BLaER1 treated with 17β-estradiol and CSF1 and Interleukin-3, amounts not matched to agents 10 nM and 100 nM (cell line): ENCODE measurements around the gene NDUFS2.
A peak's percentile ranks its signal among the peaks of the same experiment; 100 is the strongest.
"Not testable (repeated sequence)": the region's sequence is repeated elsewhere in the genome, so short reads cannot be mapped to it uniquely, and the experiment has no call there.

Experiments used
- H3K27ac ChIP-seq, 11 experiments: shearing (Covaris generic); formaldehyde crosslinking; 2 replicates each; pipeline ENCODE4 v1.8.1; 2022
- H3K27me3 ChIP-seq, 11 experiments: shearing (Covaris generic); formaldehyde crosslinking; 2 replicates each; pipeline ENCODE4 v1.8.1; 2022
- H3K36me3 ChIP-seq, 11 experiments: shearing (Covaris generic); formaldehyde crosslinking; 2 replicates each; pipeline ENCODE4 v1.8.1; 2022
- H3K4me1 ChIP-seq, 10 experiments: shearing (Covaris generic); formaldehyde crosslinking; 2 replicates each; pipeline ENCODE4 v1.8.1; 2022
- H3K4me2 ChIP-seq, 11 experiments: shearing (Covaris generic); formaldehyde crosslinking; 2 replicates each; pipeline ENCODE4 v1.8.1; 2022
- H3K4me3 ChIP-seq, 10 experiments: shearing (Covaris generic); formaldehyde crosslinking; 2 replicates each; pipeline ENCODE4 v1.8.1; 2022
- H3K9ac ChIP-seq, 11 experiments: shearing (Covaris generic); formaldehyde crosslinking; 2 replicates each; pipeline ENCODE4 v1.8.1; 2022
- H3K9me3 ChIP-seq, 11 experiments: shearing (Covaris generic); formaldehyde crosslinking; replicated peaks in 1 of 11; 2 replicates each; pipeline ENCODE4 v1.8.1; 2022
- H4K20me1 ChIP-seq, 11 experiments: shearing (Covaris generic); formaldehyde crosslinking; 2 replicates each; pipeline ENCODE4 v1.8.1; 2022
- Cebpa-rat ChIP-seq, 11 experiments: shearing (Covaris generic); IDR thresholded peaks; 2 replicates each; pipeline ENCODE4 v1.8.1; 2022

The NDUFS2 gene

DNA sequence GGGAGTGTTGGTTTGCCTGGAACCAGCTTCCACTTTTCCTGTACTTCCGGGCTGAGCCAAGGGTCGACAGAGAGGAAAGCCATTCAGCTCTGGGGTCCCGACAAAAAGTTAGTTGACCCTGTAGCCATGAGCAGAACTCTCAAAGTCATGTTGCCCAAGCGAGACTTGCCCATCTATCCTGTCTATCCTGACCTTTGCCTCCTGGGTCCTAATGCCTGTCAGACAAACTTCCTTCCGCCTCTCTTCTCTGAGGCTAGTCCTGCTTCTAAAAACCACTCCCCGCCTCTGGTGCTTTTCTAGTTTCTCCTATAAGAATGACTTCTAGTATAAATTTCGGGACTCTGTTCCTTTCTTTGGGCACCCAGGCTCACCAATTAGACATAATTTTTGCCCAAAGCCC lies 48.7 kb downstream of the NDUFS2 start:
- no peak overlapping the region for H3K9ac ChIP-seq
- H3K4me3 ChIP-seq, result no peak overlapping the region
- H3K27me3 ChIP-seq, result no peaks in the 10 kb centered on the region
- no peaks in the 10 kb centered on the region for H3K36me3 ChIP-seq
- H3K4me2 ChIP-seq, result no peak overlapping the region
- no peaks in the 10 kb centered on the region for H4K20me1 ChIP-seq
- peaks cover 0 to 30% (median 15%) of the 10 kb centered on the region in 11 experiments; a peak in 19 of 22 replicates for H3K9me3 ChIP-seq
- H3K27ac ChIP-seq, result no peak overlapping the region
- H3K4me1 ChIP-seq, result peaks cover 0 to 8% (median 0%) of the 10 kb centered on the region in 10 experiments; a peak in 4 of 20 replicates
- no peak for TF ChIP-seq Cebpa-rat (IDR thresholded peaks at IDR 0.05)

DNA sequence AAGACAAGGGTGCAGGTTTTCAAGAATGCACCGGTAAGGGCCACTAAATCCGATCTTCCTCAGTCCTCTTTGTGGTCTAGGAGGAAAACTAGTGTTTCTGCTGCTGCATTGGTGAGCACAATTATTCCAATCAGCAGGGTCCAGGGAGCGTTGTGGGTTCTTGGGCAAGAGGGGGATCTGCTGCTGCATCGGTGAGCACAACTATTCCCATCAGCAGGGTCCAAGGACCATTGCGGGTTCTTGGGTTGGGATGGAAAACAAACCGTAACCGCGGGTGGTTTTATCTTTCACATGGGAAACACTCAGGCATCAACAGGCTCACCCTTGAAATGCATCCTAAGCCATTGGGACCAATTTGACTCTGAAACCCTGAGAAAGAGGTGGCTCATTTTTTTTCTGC lies 49.4 kb downstream of the NDUFS2 start:
- Histone ChIP-seq H3K4me2 (no peak overlapping the region), H3K4me1 (peaks cover 0 to 8% (median 0%) of the 10 kb centered on the region in 10 experiments; a peak in 4 of 20 replicates), H3K27me3 (no peaks in the 10 kb centered on the region)

DNA sequence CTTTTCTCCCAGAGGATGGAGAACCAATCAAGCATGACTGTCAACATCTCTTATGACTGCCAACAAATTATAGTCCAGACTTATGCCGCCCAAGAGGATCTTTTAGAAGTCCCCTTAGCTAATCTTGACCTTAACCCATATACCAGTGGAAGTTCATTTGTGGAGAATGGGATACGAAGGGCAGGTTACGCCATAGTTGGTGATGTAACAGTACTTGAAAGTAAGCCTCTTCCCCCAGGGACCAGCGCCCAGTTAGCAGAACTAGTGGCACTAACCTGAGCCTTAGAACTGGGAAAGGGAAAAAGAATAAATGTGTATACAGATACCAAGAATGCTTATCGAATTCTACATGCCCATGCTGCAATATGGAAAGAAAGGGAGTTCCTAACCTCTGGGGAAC lies 53.1 kb downstream of the NDUFS2 start:
- Histone ChIP-seq H3K4me1 (peaks cover 3 to 21% (median 7%) of the 10 kb centered on the region in 10 experiments; a peak in 17 of 20 replicates), H3K4me2 (peak overlapping the region in 4 of 11 experiments; percentile 8 to 28 (median 16); a peak in 4 of 22 replicates), H3K9me3 (peaks cover 35 to 60% (median 41%) of the 10 kb centered on the region in 11 experiments)
- H3K27ac ChIP-seq, H4K20me1 ChIP-seq, H3K9ac ChIP-seq, H3K27me3 ChIP-seq, H3K4me3 ChIP-seq, H3K36me3 ChIP-seq: not testable (repeated sequence)

More for the DNA sequence above, 49.4 kb downstream of the NDUFS2 start:
- no peaks in the 10 kb centered on the region for H4K20me1 ChIP-seq
- no peak overlapping the region for H3K4me3 ChIP-seq
- peaks cover 7 to 37% (median 23%) of the 10 kb centered on the region in 11 experiments for H3K9me3 ChIP-seq
- no peaks in the 10 kb centered on the region for H3K36me3 ChIP-seq
- TF ChIP-seq Cebpa-rat (IDR thresholded peaks at IDR 0.05), result no peak
- no peak overlapping the region for H3K9ac ChIP-seq
- H3K27ac ChIP-seq, result no peak overlapping the region

DNA sequence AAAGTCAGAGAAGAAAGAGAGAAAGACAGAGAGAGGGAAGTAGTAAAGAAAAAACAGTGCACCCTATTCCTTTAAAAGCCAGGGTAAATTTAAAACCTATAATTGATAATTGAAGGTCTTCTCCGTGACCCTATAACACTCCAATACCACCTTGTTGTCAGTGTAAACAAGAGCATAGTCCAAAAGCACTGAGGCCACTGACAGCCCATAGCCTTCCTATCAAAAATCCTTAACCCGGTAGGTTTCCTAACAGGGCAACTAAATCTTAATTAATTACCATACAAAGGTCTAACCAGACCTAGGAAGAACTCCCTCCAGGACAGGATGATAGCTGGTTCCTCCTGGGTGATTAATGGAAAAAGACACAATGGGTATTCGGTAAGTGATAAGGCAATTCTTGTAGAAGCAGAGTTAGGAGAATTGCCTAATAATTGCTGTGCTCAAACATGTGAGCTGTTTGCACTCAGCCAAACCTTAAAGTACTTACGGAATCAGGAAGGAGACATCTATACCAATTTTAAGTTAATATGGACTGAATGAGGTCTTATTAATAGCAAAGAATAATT lies 53.9 kb downstream of the NDUFS2 start:
- not testable (repeated sequence) for H3K36me3 ChIP-seq, H4K20me1 ChIP-seq, H3K4me3 ChIP-seq, H3K9ac ChIP-seq, H3K27ac ChIP-seq, H3K4me2 ChIP-seq, H3K27me3 ChIP-seq
- Histone ChIP-seq H3K9me3 (peaks cover 31 to 53% (median 38%) of the 10 kb centered on the region in 11 experiments), H3K4me1 (peaks cover 11 to 29% (median 14%) of the 10 kb centered on the region in 10 experiments)

DNA sequence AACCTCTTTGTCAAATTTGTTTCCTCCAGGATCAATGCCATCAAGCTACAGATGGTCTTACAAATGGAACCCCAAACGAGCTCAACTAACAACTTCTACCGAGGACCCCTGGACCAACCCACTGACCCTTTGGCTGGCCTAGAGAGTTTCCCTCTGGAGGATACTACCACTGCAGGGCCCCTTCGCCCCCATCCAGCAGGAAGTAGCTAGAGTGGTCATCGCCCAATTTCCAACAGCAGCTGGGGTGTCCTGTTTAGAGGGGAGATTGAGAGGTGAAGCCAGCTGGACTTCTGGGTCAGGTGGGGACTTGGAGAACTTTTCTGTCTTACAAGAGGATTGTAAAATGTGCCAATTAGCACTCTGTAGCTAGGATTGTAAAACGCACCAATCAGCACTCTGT lies 54.9 kb downstream of the NDUFS2 start:
- H3K4me3 ChIP-seq, H3K27me3 ChIP-seq, H3K36me3 ChIP-seq, H4K20me1 ChIP-seq, H3K9ac ChIP-seq, H3K27ac ChIP-seq, H3K4me2 ChIP-seq: not testable (repeated sequence)
- H3K9me3 ChIP-seq, result peaks cover 31 to 43% (median 35%) of the 10 kb centered on the region in 11 experiments
- H3K4me1 ChIP-seq, result peaks cover 21 to 39% (median 25%) of the 10 kb centered on the region in 10 experiments

DNA sequence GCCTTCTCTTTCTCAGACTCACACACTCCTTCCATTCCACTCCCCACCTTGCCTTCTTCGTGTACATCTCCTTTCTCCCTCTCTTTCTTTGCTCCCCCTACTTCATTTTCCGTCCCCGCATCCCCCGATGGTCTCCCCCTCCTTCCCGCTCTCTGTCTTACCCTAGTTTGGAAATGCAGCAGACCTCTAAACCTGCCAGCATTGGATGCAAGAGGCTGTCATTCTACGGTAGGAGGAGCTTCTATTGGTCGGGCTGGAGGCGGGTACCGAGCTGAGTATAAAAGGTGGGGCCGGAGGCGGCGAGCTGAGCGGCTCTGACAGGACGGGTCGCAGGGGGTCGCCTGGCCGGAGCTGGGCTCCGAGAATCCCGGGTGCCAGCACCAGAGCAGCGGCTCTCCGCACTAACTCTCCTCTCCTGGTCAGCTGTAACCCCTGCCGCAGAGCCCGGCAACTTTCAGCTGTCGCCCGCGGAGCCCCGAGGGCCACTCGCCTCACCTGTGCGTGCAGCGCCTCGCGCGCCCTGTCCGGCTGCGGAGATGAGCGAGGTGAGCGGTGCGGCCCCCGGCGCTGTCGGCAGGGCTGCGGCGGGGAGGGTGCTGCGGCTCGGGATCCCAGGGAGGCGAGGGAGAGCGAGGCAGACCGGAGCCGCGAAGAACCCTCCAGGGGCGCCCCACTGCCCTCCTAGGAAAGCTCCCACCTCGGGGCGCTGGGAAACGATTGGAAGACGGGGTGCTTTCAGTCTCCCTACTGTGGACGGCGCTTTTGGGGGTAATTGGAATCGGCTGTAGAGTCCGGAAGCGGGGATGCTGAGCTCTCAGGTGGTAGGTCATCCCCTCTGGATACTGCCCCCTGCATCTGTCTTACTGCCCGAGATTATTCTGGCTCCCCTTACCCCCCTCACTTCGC lies 56.5 kb downstream of the NDUFS2 start, which contains the start of gene PCP4L1:
PCP4L1 (plus strand) TSS at position 307 of the 906 bp plus-strand sequence; CDS start at position 537, 230 bp downstream.
- no peaks in the 10 kb centered on the region for H4K20me1 ChIP-seq
- 0 out of 22 replicates have a peak, but pooled peaks cover 0 to 8% (median 0%) of the 10 kb centered on the region in 11 experiments for H3K27me3 ChIP-seq
- H3K4me1 ChIP-seq, result peaks cover 21 to 45% (median 31%) of the 10 kb centered on the region in 10 experiments
- H3K36me3 ChIP-seq, result peaks cover 0 to 7% (median 0%) of the 10 kb centered on the region in 11 experiments; a peak in 4 of 22 replicates
- peak within 1 kb of the TSS in 6 of 11 experiments; percentile 8 to 88 (median 74); a peak in 5 of 22 replicates for H3K4me2 ChIP-seq
- H3K27ac ChIP-seq, result no peak within 1 kb of the TSS
- H3K4me3 ChIP-seq, result no peak within 1 kb of the TSS
- no peak within 1 kb of the TSS for H3K9ac ChIP-seq
- no peak for TF ChIP-seq Cebpa-rat (IDR thresholded peaks at IDR 0.05)
- peaks cover 31 to 43% (median 35%) of the 10 kb centered on the region in 11 experiments for H3K9me3 ChIP-seq

DNA sequence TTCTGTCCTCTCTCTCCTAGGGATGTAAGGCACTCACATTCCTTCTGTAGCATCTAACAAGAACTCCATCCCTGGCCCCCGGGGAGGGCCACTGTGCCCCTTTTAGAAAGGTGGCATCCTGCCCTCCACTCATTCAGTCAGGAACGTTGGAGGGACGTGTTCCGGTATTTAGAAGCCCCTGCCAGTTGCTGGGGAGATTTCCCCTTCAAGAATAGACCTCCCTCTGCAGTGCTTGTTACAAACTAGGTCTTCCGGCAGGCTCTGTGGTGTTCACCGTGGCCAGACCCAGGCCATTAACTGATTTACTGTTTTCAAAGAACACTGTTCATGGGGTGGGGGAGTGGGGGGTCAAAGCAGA lies 57.2 kb downstream of the NDUFS2 start:
- no peak overlapping the region for H3K27ac ChIP-seq
- H3K9me3 ChIP-seq, result peaks cover 31 to 43% (median 35%) of the 10 kb centered on the region in 11 experiments
- TF ChIP-seq Cebpa-rat (IDR thresholded peaks at IDR 0.05), result no peak
- peaks cover 0 to 7% (median 0%) of the 10 kb centered on the region in 11 experiments; a peak in 4 of 22 replicates for H3K36me3 ChIP-seq
- 0 out of 22 replicates have a peak, but pooled peaks cover 0 to 8% (median 0%) of the 10 kb centered on the region in 11 experiments for H3K27me3 ChIP-seq
- peak overlapping the region in 6 of 11 experiments; percentile 8 to 88 (median 74); a peak in 5 of 22 replicates for H3K4me2 ChIP-seq
- no peak overlapping the region for H3K4me3 ChIP-seq
- no peak overlapping the region for H3K9ac ChIP-seq
- no peaks in the 10 kb centered on the region for H4K20me1 ChIP-seq
- peaks cover 21 to 45% (median 31%) of the 10 kb centered on the region in 10 experiments for H3K4me1 ChIP-seq

DNA sequence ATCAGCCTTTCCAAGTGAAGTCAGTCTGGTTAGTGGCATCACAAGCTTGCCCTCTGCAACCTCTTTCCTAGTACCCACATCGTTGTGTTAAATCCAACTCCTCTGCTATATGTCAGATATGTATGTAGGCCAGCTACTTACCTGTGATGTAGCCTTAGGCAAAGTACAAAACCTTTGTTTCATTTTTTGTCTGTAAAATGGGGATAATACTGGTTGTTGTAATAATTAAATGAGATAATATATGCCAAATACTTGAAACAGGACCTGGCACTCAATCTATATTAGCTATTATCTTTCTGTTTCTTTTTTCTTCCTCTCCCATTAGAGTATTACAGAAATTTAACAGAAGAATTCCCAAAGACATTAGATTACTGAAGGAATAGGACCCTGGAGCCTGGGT lies 57.6 kb downstream of the NDUFS2 start:
- TF ChIP-seq Cebpa-rat (IDR thresholded peaks at IDR 0.05), result no peak
- Histone ChIP-seq H3K4me2 (peak overlapping the region in 9 of 11 experiments; percentile 34 to 88 (median 78); a peak in 17 of 22 replicates), H3K27me3 (0 out of 22 replicates have a peak, but pooled peaks cover 0 to 8% (median 0%) of the 10 kb centered on the region in 11 experiments), H3K27ac (no peak overlapping the region), H3K4me3 (no peak overlapping the region), H3K36me3 (peaks cover 0 to 7% (median 0%) of the 10 kb centered on the region in 11 experiments; a peak in 4 of 22 replicates), H3K9ac (peak overlapping the region in 1 of 11 experiments; percentile 10; a peak in 1 of 22 replicates), H3K4me1 (peaks cover 21 to 43% (median 31%) of the 10 kb centered on the region in 10 experiments), H4K20me1 (no peaks in the 10 kb centered on the region), H3K9me3 (peaks cover 31 to 43% (median 35%) of the 10 kb centered on the region in 11 experiments)
